Ishikawa (cell line): ENCODE data around the gene CTAG1A.
"Not testable (repeated sequence)": the region's sequence is repeated elsewhere in the genome, so short reads cannot be mapped to it uniquely, and the experiment has no call there.

ENCODE experiments used
- CEBPB ChIP-seq: IDR thresholded peaks from 2 replicates; pipeline ENCODE4 v1.6.1; 2012
- CREB1 ChIP-seq: IDR thresholded peaks from 2 replicates; pipeline ENCODE4 v1.6.1; 2012; ENCODE audit warnings: low read depth
- EGR1 ChIP-seq: IDR thresholded peaks from 2 replicates; pipeline ENCODE4 v1.6.1; 2012
- EP300 ChIP-seq: IDR thresholded peaks from 2 replicates; pipeline ENCODE4 v1.6.1; 2012; ENCODE audit warnings: borderline replicate concordance
- FOXM1 ChIP-seq: IDR thresholded peaks from 2 replicates; pipeline ENCODE4 v1.6.1; 2012; ENCODE audit warnings: low read depth, borderline replicate concordance
- MAX ChIP-seq: IDR thresholded peaks from 2 replicates; pipeline ENCODE4 v1.6.1; 2012
- NFIC ChIP-seq: IDR thresholded peaks from 2 replicates; pipeline ENCODE4 v1.6.1; 2012
- RAD21 ChIP-seq: IDR thresholded peaks from 2 replicates; pipeline ENCODE4 v1.6.1; 2012; ENCODE audit warnings: low read depth
- REST ChIP-seq: IDR thresholded peaks from 2 replicates; pipeline ENCODE4 v1.6.1; 2012; ENCODE audit warnings: low read depth, mild to moderate bottlenecking
- TAF1 ChIP-seq: IDR thresholded peaks from 2 replicates; pipeline ENCODE4 v1.6.1; 2012; ENCODE audit warnings: low read depth, mild to moderate bottlenecking
- TCF12 ChIP-seq: IDR thresholded peaks from 2 replicates; pipeline ENCODE4 v1.6.1; 2012; ENCODE audit warnings: low read depth
- TEAD4 ChIP-seq: IDR thresholded peaks from 2 replicates; pipeline ENCODE4 v1.6.1; 2012
- YY1 ChIP-seq: IDR thresholded peaks from 2 replicates; pipeline ENCODE4 v1.6.1; 2012; ENCODE audit warnings: low read depth
- ZBTB7A ChIP-seq: IDR thresholded peaks from 2 replicates; pipeline ENCODE4 v1.6.1; 2012; ENCODE audit warnings: low read depth
- TF ChIP-seq, protein P1 (sequence below): IDR thresholded peaks from 2 replicates; pipeline ENCODE4 v1.6.1; 2012

Gene CTAG1A

GRCh38 chrX:154605566-154605965, 20.6 kb downstream of the CTAG1A start:
- TF ChIP-seq TCF12 = no peak
- TF ChIP-seq MAX = no peak
- TF ChIP-seq, protein P1, sequence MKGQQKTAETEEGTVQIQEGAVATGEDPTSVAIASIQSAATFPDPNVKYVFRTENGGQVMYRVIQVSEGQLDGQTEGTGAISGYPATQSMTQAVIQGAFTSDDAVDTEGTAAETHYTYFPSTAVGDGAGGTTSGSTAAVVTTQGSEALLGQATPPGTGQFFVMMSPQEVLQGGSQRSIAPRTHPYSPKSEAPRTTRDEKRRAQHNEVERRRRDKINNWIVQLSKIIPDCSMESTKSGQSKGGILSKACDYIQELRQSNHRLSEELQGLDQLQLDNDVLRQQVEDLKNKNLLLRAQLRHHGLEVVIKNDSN = no peak
- TF ChIP-seq TEAD4 = no peak

DNA sequence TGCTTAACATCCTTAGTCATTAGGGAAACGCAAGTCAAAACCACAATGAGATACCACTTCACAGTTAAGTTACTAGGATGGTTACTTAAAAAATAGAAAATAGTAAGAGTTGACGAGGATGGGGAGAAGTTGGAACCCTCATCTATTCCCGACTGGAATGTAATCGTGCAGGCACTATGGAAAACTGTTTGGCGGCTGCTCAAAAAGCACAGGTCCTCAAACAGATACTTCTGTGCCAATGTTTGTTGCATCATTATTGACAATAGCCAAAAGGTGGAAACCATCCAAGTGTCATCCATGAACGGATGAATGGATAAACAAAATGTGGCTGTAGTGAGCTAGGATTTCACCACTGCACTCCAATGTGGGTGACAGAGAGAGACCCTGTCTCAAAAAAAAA, 22.4 kb downstream of the CTAG1A start:
- TF ChIP-seq NFIC = no peak
- TF ChIP-seq TAF1 = no peak
- TF ChIP-seq, protein P1 = no peak
- no peak for TF ChIP-seq CREB1
- TF ChIP-seq REST = no peak
- TF ChIP-seq TEAD4 = no peak
- no peak for TF ChIP-seq ZBTB7A
- no peak for TF ChIP-seq CEBPB
- no peak for TF ChIP-seq TCF12
- TF ChIP-seq FOXM1 = no peak
- TF ChIP-seq EGR1 = no peak
- TF ChIP-seq YY1 = no peak
- no peak for TF ChIP-seq RAD21
- TF ChIP-seq MAX = no peak
- TF ChIP-seq EP300 = no peak

- TF ChIP-seq EGR1 = 0 out of 2 replicates have a peak, but pooled peaks have one; percentile 19
Measured at GRCh38 chrX:154607976-154608375, 23.0 kb downstream of the CTAG1A start.

- not testable (repeated sequence) for TF ChIP-seq CEBPB, EP300, RAD21
Measured at GRCh38 chrX:154619182-154619581, 34.2 kb downstream of the CTAG1A start, which contains the start of gene CTAG1B. TSS of gene CTAG1B (minus strand) at chrX:154619282. CDS start at chrX:154619218, 64 bp downstream.
